ENCODE results near the gene KCNA3. TPM values are rescaled to one million over a fixed set of nuclear protein-coding genes. Genes with fewer than 3 reads are reported as not detected.

KCNA3 gene
- total and polyA plus RNA-seq, 9 donors, result 0.21 to 2.1 (median 1.1) TPM

DNA sequence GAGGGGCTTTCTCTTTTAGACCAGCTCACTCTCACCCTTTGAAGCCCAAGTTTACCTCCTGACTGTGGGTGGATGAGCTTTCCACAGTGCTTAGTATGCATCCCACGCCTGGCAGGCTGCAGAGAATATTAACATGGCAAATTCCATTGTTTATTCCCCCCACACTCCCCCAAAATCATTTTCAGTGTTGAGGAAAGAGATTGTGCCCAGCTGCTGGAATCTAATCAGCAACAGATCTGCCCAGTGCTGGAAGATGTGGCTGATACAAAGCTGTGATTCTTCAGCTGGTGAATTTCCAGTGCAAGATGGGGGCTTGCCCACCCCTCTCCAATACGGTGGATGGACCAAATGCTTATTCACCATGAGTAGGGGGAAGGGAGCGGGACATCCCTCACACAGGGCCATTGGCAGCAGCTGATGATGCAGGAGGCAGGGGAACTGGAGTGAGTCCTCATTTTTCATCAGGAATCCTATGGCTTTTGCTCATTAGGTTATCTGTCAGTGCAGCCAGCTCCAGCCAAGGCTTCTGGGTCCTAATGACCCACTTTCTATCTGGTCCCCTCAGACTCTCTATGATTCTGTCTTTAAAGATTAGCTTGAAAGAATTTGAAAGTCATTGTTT, 39.7 kb upstream of the KCNA3 start:
- 40 to 42% (median 42%) methylated on average over 3 of the region's 3 CpGs for WGBS, 3 donors
- intact Hi-C loops (cut with DNase I), result no loop called here
- H3K4me1 ChIP-seq (ENCODE audit: insufficient read depth), result no peaks in the 10 kb centered on the region
- no peaks in the 10 kb centered on the region for H3K27me3 ChIP-seq
- no peak overlapping the region for H3K4me3 ChIP-seq
- H3K9me3 ChIP-seq, result no peaks in the 10 kb centered on the region
- no peak overlapping the region for H3K27ac ChIP-seq
- no peaks in the 10 kb centered on the region for H3K36me3 ChIP-seq
- TF ChIP-seq, protein P1, sequence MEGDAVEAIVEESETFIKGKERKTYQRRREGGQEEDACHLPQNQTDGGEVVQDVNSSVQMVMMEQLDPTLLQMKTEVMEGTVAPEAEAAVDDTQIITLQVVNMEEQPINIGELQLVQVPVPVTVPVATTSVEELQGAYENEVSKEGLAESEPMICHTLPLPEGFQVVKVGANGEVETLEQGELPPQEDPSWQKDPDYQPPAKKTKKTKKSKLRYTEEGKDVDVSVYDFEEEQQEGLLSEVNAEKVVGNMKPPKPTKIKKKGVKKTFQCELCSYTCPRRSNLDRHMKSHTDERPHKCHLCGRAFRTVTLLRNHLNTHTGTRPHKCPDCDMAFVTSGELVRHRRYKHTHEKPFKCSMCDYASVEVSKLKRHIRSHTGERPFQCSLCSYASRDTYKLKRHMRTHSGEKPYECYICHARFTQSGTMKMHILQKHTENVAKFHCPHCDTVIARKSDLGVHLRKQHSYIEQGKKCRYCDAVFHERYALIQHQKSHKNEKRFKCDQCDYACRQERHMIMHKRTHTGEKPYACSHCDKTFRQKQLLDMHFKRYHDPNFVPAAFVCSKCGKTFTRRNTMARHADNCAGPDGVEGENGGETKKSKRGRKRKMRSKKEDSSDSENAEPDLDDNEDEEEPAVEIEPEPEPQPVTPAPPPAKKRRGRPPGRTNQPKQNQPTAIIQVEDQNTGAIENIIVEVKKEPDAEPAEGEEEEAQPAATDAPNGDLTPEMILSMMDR (IDR thresholded peaks at IDR 0.05), result no peak
- TF ChIP-seq POLR2A (IDR thresholded peaks at IDR 0.05) (no peak), EP300 (IDR thresholded peaks at IDR 0.05) (no peak)
- no peak for DNase-seq

GRCh38 chr1:110713221-110713620, 38.5 kb upstream of the KCNA3 start:
- Histone ChIP-seq H3K9me3 (no peaks in the 10 kb centered on the region), H3K27ac (no peak overlapping the region), H3K4me3 (no peak overlapping the region), H3K27me3 (no peaks in the 10 kb centered on the region), H3K4me1 (ENCODE audit: insufficient read depth) (no peaks in the 10 kb centered on the region), H3K36me3 (no peaks in the 10 kb centered on the region)
- 68 to 74% (median 70%) methylated on average over 3 of the region's 3 CpGs for WGBS, 3 donors
- intact Hi-C loops (cut with DNase I), result no loop called here
- no peak for DNase-seq
- TF ChIP-seq EP300 (IDR thresholded peaks at IDR 0.05), result no peak
- TF ChIP-seq POLR2A (IDR thresholded peaks at IDR 0.05), result no peak
- TF ChIP-seq, protein P1 (IDR thresholded peaks at IDR 0.05), result no peak

- Histone ChIP-seq H3K4me3 (no peak overlapping the region), H3K36me3 (no peaks in the 10 kb centered on the region), H3K9me3 (no peaks in the 10 kb centered on the region), H3K27me3 (no peaks in the 10 kb centered on the region), H3K27ac (no peak overlapping the region), H3K4me1 (ENCODE audit: insufficient read depth) (no peaks in the 10 kb centered on the region)
- intact Hi-C loops (cut with DNase I), result no loop called here
- no peak for DNase-seq
- 80 to 86% (median 83%) methylated on average over 4 of the region's 4 CpGs for WGBS, 3 donors
- TF ChIP-seq, protein P1 (IDR thresholded peaks at IDR 0.05), result no peak
These were observed 35.6 kb upstream of the KCNA3 start for GRCh38 chr1:110710314-110710713.

DNA sequence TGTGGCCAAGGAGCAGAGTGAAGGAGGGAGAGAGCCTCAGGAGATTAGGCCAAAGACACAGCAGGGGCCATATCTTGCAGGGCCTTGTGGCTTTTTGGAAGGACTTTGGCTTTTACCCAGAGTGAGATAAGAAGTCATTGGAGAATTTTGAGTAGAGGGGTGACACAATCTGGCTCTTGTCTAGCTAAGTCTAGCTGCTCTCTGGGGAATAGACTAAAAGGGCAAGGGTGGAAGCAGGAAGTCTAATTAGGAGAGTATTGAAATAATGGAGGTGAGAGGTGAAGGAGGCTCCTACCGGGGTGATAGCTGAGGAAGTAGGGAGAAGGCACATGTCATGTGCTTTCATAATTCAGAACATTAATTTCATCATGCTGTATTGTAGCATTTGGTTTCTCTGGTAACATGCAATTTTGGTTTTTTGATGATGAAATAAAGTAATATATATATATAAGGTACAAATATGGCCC, 34.3 kb upstream of the KCNA3 start:
- WGBS, 3 donors, result 29 to 41% (median 36%) methylated on average over 1 of the region's 1 CpG
- Histone ChIP-seq H3K4me3 (no peak overlapping the region), H3K27ac (no peak overlapping the region), H3K36me3 (no peaks in the 10 kb centered on the region), H3K9me3 (no peaks in the 10 kb centered on the region), H3K27me3 (no peaks in the 10 kb centered on the region), H3K4me1 (ENCODE audit: insufficient read depth) (no peaks in the 10 kb centered on the region)
- no peak for DNase-seq
- intact Hi-C loops (cut with DNase I), result no loop called here
- TF ChIP-seq POLR2A (IDR thresholded peaks at IDR 0.05) (no peak), EP300 (IDR thresholded peaks at IDR 0.05) (no peak)
- TF ChIP-seq, protein P1 (IDR thresholded peaks at IDR 0.05), result no peak
